Activated CD8-positive, alpha-beta memory T cell treated with anti-CD3 and anti-CD28 coated beads for 4 hours (primary cell): ENCODE data around the gene SHANK1.
"Not testable (repeated sequence)": the region's sequence is repeated elsewhere in the genome, so short reads cannot be mapped to it uniquely, and the experiment has no call there.

Source experiments
- DNase-seq, 2 donors: peaks; one replicate each; pipeline ENCODE4 v3.0.0-alpha.2; 2020; ENCODE audit warnings: low read depth in 2 of 2

SHANK1 gene

DNA sequence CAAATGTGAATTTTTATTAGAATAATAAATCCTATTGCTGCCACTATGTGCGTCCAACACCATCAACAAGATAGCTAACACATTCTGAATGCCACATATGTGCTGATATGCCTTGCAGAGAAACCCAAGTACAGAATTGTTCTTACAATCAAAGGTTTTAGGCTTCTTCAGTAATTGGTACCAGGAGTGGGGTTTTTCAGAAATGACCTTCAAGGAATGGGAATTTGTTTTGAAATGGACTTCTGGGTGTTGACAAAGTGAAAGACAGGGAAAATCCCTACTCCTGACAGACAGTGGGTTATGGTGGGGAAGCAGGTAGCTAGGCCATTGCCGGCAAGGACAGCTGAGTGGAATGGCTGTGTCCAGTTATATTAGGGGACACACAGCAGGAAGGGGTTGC lies 85.6 kb downstream of the SHANK1 start:
- DNase-seq: no peak

DNA sequence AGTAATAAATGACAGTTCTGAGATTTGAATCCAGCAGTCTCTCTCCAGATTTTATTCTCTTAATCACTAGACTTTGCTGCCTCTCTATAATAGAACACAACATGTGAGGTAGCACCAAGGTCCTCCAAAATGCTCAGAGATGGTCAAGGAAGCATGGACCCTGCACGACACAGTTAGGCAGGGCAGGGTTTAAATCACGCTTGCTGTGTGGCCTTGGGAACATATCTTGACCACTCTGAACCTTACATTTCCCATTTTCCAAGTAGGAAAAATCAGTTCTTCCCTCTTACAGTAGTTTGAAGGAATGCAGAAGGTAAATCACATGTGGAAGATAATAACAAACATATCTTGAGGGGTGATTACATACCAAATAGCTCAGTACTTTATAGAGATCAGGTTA lies 86.2 kb downstream of the SHANK1 start:
- DNase-seq: no peak

DNA sequence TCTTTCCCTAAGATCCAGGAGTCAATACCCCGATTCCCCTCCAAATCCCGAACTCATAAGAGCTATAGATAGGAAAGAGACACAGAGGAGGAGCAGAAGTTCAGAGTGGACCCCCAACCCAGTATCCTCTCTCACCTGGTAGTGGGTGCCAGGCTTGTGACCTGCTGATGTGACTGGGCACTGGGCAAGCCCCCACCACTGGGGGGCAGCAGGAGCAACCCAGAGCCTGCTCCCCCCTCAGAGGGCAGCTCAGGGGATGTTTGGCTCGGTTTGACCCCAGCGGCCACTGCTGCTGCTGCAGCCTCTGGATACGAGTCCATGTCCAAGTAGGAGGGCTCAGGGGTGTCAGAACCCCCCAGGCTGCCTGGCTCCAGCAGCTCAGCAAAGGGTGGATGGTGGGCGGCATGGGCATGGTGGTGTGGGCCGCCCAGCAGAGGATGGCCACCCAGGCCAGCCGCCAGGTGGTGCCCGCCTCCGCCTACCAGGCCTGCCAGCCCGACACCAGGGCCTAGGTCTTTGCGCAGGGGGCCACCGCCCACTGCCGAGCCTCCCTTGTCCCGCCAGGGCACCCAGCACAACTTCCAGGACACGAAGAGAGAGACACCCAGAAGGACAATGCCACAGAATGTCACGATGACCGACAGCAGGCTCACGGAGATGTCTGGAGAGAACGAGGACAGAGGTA lies 87.3 kb downstream of the SHANK1 start:
- no peak for DNase-seq

DNA sequence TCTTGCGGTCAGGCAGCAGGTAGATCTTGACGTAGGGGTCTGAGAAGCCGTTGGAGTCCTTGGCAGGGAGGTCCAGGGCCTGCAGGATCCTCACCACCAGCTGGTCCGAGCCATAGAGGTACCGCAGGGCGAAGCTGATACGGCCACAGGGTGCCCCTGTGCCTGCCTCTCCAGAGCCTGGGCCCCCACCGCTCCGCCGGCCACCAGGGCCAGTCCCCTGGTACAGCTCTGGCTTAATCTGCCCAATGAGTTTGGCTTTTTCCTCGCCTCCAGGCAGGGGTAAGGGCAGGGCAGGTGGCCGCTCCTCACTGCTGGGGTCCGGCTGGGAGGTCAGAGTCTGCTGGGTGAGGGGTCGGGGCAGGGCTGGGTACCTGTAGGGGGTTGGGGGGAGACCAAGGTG lies 89.8 kb downstream of the SHANK1 start:
- no peak for DNase-seq

DNA sequence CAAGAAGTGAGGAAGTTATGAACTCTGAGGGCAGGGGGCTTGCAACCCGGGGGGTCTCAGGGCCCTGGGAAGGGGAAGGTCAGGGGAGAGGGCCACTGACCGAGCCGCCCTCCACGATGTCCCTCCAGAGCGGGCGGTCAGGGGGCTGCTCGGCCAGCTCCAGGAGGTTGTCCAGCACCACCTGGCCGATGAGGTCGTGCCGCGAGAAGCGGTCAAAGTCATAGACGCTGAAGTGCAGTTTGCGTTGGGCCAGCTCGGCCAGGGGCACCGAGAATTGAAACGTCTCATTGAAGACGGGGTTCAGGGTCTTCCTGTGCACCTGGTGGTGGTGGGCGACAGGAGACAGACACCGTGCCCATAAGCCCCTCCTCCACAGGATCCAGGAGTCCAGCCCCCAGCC lies 90.4 kb downstream of the SHANK1 start:
- DNase-seq: no peak

DNA sequence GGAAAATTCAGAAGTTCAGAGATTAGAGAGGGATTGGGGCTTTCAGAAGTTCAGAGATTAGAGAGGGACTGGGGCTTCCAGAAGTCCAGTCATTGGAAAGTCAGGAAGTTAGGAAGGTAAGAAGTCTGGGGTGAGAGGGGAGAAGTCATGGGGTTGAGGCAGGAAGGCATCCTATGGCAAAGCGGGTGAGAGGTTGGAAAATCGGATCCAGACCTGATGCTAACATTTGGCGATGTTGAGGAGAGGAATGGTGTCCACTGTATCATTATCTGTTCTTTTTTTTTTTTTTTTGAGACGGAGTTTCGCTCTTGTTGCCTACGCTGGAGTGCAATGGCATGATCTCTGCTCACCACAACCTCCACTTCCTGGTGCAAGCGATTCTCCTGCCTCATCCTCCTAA lies 91.1 kb downstream of the SHANK1 start:
- no peak for DNase-seq

DNA sequence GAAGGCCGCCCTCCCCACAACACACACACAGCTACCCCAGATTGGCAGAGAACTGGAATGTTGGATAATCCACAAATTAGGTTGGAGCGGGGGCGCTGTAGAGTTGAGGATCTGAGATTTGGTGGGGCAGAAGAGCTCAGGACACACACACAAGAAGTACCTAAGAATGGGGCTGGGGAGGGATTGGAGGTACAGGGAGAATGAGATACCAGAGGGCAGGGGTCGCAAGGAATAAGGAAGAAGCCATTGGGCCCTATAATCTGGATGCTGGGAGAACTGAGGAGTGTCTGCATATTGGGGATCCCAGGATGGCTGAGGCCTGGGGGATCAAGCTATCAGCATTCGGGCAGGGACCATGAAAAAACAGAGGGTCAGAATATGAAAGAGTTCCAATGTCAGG lies 91.5 kb downstream of the SHANK1 start:
- DNase-seq: no peak

DNA sequence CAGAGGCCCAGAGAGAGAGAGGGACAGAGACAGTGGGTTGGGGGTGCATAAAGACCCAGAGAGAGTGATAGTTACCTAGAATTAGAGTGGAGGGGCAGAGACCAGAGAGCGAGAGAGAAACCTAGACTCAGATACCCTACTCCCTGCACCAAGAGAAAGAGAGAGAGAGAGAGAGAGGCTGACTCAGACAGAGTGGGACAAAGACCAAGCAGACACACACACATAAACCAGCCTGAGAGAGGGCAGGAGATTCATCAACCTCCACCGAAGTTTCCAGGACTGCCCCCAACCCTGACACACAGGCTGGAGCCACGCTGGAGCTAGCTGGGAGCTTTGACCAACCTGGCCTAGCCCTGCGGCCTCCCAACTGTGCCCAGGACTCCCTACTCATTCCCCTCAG lies 92.8 kb downstream of the SHANK1 start:
- no peak for DNase-seq

DNA sequence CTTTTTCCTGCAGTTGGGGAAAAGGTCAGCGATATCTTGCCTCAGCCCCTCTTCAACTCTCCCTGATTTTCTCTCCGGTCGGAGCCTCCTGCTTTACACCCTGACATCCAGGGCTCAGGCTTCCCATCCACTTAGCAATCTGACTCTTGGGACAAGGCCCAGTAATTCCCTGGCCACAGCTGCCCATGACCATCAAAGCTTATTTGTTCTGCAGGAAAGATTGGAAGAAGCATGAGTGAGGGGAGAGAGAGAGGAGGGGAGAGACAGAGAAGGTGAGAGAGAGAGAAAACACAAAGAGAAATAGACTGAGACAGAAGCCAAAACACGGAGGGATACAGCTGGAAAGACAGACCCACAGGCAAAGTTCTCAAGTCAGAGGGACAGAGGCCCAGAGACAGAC lies 93.6 kb downstream of the SHANK1 start:
- DNase-seq: no peak

DNA sequence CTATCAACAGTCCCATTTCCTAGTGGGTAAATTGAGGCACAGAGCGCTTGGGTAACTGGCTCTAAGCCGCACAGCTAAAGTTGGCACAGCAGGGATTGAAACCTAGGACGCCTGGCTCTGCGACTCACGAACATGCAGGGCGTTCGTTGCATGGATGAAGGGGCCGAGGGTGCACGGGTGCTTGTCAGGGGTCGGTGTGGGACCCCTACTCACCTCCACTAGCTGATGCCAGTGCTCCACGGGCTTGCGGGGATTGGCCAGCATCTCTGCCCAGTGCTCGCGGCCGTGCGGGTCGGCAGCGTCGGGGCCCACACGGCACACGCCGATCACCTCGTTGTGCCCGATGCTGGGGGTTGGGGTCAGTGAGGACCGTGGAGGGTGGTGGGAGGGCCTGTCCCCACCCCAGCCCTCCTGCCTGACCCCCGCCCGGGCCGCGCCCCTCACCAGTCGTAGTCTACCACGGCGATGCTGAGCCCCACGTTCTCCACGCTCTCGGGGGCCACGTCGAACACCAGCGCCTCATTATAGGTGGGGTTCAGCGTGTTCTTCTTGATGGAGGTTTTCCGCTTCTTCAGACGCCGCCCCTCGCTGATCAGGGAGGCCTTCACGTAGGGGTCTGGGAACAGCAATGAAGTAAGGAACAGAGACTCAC lies 94.5 kb downstream of the SHANK1 start:
- no peak for DNase-seq

DNA sequence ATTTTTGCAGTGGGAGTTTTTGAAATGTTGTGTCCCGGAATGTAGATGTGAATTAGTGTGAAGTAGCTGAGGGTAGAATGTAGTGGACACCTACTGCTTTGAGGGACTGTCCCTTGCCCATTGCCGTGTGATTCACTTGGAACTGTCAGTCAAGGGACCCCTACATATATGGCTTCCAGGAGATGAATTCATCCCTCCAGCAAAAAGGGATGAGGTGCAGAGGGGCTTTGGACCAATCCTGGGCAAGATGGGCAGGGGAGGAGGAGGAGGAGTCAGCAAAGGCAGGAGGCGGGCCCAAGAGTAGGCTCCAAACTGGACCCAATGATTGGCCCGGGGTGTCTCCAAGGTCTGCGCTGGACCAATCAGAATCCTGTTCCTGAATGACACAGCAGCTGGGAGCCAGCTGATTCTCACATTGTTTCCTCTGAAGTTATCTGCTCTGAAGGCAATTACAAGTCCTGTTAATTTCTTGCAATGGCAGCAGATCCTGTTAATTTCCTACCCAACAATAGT lies 99.2 kb downstream of the SHANK1 start:
- DNase-seq: not testable (repeated sequence)

DNA sequence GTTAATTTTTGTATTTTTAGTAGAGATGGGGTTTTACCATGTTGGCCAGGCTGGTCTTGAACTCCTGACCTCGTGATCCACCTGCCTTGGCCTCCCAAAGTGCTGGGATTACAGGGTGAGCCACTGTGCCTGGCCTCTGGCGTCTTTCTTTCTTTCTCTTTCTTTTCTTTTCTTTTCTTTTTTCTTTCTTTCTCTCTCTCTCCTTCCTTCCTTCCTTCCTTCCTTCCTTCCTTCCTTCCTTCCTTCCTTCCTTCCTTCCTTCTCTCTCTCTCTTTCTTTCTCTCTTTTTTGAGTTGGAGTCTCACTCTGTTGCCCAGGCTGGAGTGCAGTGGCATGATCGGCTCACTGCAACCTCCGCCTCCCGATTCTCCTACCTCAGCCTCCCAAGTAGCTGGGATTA lies 100.4 kb downstream of the SHANK1 start:
- DNase-seq: not testable (repeated sequence)

DNA sequence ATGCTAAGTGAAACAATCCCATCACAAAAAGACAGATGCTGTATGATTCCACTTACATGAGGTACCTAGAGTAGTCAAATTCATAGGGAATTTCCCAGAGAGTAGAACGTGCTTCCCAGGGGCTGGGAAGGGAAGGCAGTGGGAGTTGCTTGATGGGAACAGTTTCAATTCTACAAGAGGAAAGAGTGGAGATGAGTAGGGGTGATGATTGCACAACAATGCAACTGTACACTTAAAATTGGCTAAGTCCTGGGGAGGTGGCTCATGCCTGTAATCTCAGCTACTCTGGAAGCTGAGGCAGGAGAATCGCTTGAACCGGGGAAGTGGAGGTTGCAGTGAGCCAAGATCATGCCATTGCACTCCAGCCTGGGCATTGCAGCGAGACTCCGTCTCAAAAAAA lies 101.2 kb downstream of the SHANK1 start:
- DNase-seq: not testable (repeated sequence)

DNA sequence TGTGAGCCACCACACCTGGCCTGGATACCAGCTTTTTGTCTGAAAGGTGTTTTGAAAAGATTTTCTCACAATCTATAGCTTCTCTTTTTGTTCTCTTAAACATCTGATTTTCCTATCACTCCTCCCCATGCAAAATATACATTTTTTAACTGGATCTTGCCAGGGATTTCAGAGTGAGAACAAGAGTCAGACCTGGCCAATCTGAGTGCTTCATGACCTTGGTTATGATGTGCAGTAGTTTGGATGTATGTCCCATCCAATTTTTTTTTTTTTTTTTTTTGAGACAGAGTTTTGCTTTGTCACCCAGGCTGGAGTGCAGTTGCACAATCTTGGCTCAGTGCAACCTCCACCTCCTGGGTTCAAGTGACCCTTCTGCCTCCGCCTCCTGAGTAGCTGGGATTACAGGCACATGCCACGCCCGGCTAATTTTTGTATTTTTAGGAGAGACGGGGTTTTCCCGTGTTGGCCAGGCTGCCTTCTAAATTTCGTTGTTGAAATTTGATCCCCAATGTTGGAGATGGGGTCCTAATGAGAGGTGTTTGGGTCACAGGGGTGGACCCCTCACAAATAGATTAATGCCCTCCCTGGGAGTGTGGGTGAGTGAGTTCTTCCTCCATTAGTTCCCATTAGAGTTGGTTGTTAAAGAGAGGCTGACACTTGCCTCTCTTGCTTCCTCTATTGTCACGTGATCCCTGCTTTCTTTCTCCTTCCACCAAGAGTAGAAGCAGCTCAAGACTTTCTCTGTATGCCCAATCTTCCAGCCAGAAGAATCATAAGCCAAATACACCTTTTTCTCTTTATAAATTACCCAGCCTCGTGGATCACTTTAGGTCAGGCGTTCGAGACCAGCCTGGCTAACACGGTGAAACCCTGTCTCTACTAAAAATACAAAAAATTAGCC lies 106.8 kb downstream of the SHANK1 start:
- DNase-seq: not testable (repeated sequence)
